ENCODE data around the gene ZFYVE21.

The ZFYVE21 gene

GRCh38 chr14:103743691-103744090 is 28.1 kb downstream of the ZFYVE21 start:
- no peak for TF ChIP-seq CTCF (IDR thresholded peaks at IDR 0.05; ENCODE audit: insufficient read depth, low read depth, low read length, missing control alignments)
- no peak for DNase-seq (ENCODE audit: low read depth)
- H3K4me3 ChIP-seq (ENCODE audit: low read depth, low read length) = no peak overlapping the region

- no peak overlapping the region for H3K4me3 ChIP-seq (ENCODE audit: low read depth, low read length)
- DNase-seq (ENCODE audit: low read depth) = no peak
- no peak for TF ChIP-seq CTCF (IDR thresholded peaks at IDR 0.05; ENCODE audit: insufficient read depth, low read depth, low read length, missing control alignments)
These were observed 29.2 kb downstream of the ZFYVE21 start for GRCh38 chr14:103744621-103745395.

- TF ChIP-seq CTCF (IDR thresholded peaks at IDR 0.05; ENCODE audit: insufficient read depth, low read depth, low read length, missing control alignments) = no peak
- DNase-seq (ENCODE audit: low read depth) = no peak
- H3K4me3 ChIP-seq (ENCODE audit: low read depth, low read length) = no peak overlapping the region
These were observed 29.8 kb downstream of the ZFYVE21 start for GRCh38 chr14:103745424-103745823.

GRCh38 chr14:103746701-103747100 is 31.1 kb downstream of the ZFYVE21 start:
- DNase-seq (ENCODE audit: low read depth) = no peak
- TF ChIP-seq CTCF (IDR thresholded peaks at IDR 0.05; ENCODE audit: insufficient read depth, low read depth, low read length, missing control alignments) = no peak
- H3K4me3 ChIP-seq (ENCODE audit: low read depth, low read length) = no peak overlapping the region

- DNase-seq (ENCODE audit: low read depth) = no peak
- no peak for TF ChIP-seq CTCF (IDR thresholded peaks at IDR 0.05; ENCODE audit: insufficient read depth, low read depth, low read length, missing control alignments)
- no peak overlapping the region for H3K4me3 ChIP-seq (ENCODE audit: low read depth, low read length)
These were observed 32.9 kb downstream of the ZFYVE21 start for GRCh38 chr14:103748534-103748857.

GRCh38 chr14:103749452-103749851 is 33.8 kb downstream of the ZFYVE21 start:
- H3K4me3 ChIP-seq (ENCODE audit: low read depth, low read length) = no peak overlapping the region
- DNase-seq (ENCODE audit: low read depth) = no peak
- no peak for TF ChIP-seq CTCF (IDR thresholded peaks at IDR 0.05; ENCODE audit: insufficient read depth, low read depth, low read length, missing control alignments)

GRCh38 chr14:103749860-103750259 is 34.2 kb downstream of the ZFYVE21 start:
- no peak for DNase-seq (ENCODE audit: low read depth)
- H3K4me3 ChIP-seq (ENCODE audit: low read depth, low read length) = no peak overlapping the region
- TF ChIP-seq CTCF (IDR thresholded peaks at IDR 0.05; ENCODE audit: insufficient read depth, low read depth, low read length, missing control alignments) = no peak
